HG03066 (cell line): ENCODE results near the gene C19orf85.
"Not testable (repeated sequence)": the region's sequence is repeated elsewhere in the genome, so short reads cannot be mapped to it uniquely, and the experiment has no call there.

Experiments
- ATAC-seq: cut with Tn5 transposase; IDR thresholded peaks from one replicate; pipeline ENCODE4 v1.9.1; 2021; ENCODE audit warnings: low read depth; ENCODE audit not compliant: unreplicated experiment

Gene C19orf85

DNA sequence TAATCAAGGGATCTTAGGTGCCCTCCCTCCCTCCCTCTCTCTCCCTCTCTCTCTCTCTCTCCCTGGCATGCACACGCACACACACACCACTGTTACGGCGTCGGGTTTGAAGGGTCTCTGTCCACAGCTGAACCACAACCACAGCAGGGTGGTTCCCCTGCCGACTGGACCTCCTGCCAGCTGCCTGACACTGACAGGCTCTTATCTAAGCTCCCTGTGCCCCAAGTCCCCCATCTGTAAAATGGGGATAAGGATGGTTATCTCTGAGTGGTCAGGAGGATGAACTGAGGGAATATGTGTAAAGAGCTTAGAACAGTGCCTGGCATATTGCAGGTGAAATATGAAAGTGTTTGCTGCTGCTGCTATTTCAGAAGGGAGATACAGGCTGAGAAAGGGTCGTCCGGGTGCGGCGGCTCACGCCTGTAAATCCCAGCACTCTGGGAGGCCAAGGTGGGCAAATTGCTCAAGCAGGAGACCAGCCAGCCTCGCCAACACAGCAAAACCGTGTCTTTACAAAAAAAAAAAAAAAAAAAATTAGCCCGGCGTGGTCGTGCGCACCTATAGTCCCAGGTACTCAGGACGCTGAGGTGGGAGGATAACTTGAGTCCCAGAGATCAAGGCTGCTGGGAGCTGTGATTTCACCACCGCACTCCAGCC is 20.6 kb downstream of the C19orf85 start:
- no peak for ATAC-seq

DNA sequence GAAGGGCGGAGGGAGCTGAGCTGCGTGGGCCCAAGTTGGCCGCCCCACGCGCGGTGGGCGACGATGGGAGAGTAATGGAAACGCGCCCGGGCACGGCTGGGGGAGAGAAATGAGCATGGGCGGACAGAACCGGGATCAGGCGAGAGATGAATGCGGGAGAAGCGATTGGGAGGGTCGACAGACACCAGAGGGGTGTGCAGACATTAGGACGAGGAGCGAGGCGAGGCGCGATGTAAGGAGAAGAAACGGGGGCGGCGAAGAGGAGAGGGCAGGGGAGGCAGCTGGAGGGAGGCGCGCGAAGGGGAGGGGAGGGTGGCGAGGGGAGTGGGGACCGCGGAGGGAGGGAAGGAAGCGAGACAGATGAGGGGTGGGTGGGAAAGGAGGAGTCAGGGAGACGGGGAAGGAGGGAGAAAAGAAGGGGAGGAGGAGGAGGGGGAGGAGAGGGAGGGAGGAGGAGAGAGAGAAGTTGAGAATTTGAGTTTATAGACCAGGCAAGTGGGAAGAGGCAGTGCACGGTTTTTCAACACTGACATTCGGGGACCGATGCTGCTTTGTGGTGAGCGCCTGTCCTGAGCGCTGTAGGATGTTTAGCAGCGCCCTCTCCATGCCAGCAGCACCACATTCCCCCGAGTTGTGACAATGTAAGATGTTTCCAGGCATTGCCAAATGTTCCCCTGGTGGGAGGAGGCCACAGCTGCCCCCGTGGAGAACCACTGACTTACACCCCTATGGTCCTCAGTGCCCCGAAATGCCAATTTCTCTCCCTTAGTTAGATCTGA is 21.3 kb downstream of the C19orf85 start, which contains the start of gene SHISA7:
SHISA7 (minus strand) TSS at position 256 of the 779 bp plus-strand sequence. CDS start 437 bp downstream, outside the sequence.
- ATAC-seq = no peak

DNA sequence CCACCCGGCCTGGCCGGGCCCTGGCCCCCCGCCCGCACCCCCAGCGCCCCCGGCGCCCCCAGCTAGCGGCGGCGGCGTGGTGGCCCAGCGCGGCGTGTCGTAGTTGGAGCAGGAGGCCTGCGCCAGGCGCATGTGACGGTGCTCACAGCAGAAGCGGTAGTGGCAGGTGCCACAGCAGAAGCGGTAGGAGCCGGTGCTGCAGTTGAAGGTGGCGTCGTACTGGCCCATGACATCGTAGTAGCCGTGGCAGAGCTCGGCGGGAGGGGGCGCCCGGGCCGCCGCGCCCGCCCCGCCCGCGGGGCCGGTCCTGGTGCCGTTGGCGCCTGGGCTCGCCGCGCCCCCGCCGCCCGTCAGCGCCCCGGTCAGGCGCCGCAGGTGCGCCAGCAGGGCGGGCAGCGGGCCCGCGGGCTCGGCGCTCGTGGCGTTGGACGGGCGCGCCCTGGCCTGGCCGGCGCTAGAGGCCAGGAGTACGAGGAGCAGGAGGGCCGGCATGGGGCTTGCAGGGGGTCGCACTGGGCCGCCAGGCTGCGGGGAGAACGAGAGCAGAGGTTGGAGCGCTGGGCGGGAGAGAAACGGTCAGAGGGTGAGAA is 22.1 kb downstream of the C19orf85 start:
- no peak for ATAC-seq

DNA sequence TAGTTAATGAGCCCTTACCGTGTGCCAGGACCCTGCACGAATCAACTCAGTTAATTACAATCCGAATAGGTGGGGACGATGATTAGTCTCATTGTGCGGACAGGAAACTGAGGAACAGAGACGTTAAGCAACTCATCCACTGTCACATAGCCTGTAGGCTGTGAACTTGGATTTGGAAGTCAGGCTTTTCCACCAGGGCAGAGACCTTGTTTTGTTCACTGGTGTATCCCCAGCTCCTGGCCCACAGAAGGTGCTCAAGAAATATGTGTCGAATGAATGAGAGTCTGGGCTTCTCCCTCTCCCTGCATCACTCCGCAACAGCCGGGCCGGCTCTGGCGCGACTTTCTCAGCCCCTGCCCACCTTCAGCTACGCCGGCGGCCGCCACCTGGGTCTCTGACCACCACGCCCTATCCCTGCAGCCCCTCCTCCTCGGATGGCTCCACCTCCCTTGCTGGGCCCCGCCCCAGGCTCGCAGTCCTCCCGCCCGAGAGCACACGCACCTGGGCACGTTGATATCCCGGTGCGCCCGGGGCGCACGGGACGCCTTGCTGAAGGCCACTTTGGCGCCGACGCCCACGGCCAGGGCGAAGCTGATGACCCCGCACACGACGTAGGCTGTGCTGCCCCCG is 22.7 kb downstream of the C19orf85 start:
- no peak for ATAC-seq

DNA sequence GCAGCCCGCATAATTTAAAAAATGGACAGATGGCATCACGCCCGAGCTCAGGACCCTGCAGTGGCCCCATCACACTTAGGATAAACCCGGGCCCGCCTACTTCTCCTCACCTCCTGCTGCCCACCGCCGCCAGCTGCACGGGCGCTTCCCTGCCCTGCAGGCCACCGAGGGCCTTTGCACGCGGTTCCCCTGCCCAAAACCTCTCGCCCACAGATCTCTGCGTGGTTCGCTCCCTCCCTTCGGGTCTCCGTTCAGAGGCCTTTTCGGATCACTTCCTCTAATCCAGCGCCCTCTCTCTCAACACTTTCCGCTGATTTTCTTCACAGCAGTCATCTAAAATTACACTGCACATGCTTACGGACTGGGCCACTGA is 23.2 kb downstream of the C19orf85 start:
- ATAC-seq = no peak

DNA sequence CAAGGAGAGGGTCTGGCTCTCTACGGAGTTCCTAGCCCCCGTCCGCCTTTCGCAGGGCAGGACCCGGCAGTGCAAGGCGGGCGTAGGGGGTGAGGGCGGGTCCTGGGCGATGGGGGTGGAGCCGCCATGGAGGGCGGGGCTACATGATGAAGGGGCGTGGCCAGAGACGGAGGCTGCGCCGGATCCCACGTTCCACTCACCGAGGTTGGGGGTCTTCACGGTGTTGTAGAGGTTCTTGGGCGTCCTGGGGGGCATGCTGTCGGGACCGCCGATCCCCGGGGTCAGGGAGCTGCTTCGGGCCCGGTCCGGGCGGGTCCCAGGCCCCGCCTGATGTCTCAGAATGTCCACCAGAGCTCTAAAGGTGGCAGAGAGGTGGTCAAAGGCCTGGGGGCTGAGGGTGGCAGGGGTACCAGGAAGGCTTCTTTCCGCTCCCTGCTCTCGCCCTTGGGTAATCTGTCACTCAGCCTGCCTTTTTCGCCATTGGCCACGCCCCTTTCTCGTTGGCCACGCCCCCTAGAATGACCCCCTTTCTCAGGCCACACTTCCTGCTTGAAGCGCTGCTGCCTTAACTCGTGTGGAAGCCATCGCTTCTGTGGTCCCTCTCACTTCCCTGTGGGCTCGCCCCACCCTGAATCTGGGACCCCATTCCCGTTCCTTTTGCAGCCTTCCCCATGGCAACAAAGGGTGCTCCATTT is 24.0 kb downstream of the C19orf85 start:
- ATAC-seq = no peak

DNA sequence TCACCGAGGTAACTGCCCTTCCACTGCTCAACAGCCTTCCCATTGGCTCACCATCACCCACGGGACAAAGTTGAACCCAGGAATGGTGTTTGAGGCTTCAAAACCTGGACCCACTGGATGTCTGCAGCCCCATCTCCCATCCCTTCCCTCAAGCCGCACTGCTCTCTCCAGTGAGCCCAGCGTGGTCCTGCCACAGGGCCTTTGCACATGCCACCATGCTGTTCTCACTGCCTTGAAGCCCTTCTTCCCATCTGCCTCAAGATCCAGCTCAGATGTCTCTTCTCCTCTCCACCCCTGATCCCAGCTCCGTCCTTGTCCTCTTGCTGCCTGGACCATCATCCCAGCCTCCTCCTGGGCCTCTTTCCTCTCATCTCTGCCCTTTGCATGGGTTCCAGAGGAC is 25.5 kb downstream of the C19orf85 start:
- no peak for ATAC-seq

DNA sequence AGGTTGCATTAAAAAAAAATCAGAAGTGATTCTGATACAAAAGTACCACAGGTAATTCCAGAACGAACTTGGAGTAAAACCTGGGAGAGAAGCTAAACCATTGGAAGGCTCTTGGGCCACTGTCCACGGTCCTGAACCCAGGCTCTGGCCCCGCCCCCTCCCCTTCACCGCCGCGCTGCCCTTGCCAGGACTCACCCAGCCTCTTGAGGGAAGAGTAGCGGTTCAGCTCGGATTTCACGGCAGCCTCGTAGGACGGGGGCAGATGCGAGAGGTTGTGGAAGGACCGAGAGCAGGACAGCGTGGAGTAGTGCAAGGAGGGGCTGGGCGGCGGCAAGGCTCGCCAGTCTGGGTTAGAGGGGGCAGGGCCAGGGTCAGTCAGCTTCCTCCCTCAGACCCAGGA is 27.1 kb downstream of the C19orf85 start:
- ATAC-seq = no peak

DNA sequence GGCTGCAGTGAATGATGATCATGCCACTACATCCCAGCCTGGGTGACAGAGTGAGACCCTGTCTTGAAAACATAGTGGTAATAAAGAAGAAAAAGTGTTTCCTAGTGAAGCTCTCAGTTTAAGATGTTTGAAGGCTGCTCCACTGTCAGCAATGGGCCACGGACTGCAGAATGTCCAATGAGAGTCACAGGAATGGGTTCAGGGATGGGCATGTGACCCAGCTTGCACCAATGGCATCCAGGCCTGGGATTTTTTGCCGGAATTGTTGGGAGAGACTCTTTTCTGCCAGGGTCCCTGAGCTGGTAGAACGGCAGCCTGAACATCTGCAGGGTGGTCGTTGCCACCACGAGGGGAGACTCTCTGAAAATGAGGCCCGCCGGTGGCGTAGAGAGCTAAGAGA is 27.7 kb downstream of the C19orf85 start:
- no peak for ATAC-seq

DNA sequence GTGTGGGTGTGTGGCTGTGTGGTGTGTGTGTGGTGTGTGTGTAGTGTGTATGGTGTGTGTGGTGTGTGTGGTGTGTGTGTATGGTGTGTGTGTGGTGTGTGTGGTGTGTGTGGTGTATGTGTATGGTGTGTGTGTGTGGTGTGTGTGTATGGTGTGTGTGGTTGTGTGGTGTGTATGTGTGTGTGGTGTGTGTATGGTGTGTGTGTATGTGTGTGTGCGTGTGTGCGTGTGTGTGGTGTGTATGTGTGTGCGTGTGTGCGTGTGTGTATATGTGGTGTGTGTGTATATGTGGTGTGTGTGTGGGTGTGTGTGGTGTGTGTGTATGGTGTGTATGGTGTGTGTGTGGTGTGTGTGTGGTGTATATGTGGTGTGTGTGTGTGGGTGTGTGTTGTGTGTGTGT is 29.5 kb downstream of the C19orf85 start:
- ATAC-seq = no peak

DNA sequence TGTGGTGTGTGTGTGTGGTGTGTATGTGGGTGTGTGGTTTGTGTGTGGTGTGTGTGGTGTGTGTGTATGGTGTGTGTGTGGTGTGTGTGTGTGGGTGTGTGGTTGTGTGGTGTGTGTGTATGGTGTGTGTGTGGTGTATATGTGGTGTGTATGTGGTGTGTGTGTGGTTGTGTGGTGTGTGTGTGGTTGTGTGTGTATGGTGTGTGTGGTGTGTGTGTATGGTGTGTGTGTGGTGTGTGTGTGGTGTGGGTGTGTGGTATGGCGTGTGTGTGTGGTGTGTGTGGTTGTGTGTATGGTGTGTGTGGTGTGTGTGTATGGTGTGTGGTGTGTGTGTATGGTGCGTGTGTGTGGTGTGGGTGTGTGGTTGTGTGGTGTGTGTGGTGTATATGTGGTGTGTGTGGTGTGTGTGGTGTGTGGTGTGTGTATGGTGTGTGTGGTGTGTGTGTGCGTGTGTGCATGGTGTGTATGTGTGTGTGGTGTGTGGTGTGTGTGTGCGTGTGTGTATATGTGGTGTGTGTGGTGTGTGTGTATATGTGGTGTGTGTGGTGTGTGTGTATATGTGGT is 30.1 kb downstream of the C19orf85 start:
- no peak for ATAC-seq

DNA sequence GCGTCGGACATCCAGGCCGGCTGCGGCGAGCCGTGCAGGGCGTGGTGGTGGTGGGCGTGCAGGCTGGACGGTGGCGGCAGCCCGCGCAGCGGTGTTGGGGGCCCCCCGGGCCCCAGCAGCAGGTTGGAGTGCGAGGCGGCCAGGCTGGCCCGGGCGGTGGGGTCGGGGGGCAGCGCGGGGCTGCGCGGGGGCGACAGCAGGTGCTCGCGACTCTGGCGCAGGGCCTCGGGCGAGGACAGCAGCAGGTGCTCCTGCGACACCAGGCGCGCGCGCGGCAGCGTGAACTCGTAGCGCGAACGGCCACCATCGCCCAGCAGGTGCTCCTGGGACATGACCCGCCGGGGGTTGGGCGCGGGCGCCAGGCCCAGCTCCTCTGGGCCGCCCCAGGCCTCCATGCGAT is 31.3 kb downstream of the C19orf85 start:
- ATAC-seq = no peak

DNA sequence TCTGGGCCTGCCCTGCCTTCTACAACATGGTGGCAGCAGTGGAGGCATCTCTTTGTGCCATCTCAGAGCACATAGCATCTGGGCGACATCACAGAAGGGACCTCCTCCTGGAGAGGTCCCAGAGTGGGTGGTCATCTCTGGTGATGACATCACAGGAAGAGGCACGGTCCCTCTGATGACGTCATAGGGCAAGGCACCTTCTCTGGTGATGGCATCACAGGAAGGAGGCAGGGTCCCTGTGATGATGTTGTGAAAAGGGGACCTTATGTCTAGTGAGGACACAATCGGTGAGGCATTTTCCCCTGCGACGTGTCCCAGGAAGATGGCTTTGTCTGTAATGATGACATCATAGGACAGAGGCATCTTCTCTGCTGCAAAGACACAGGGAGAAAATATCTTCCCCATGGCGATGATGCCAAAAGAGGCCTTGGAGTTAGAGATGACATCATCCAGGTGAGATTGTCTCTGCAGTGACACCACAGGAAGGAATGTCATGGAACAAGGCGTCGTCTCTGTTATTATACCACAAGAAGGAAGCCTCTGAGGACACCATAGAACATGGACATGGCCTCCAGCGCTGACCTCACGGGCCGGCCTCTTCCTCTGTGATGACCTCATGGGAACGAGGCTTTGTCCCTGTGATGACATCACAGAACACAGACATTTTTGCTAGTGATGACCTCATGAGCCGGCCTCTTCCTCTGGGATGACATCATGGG is 32.2 kb downstream of the C19orf85 start:
- ATAC-seq = no peak

DNA sequence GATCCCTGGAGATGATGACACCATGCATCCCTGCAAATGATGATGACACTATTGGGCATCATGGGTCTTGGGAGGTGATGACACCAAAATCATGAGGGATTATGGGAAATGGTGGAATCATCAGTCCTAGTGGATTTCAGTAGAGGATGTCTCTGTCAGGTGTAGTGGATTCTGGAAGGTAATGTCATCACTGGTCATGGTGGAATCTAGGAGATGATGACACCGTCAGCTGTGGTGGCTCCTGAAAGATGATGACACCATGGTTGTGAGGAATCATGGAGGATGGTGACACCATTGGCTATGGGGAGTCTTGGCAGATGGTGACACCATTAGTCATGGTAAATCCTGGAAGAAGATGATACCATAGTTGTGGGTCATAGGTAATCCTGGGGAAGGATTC is 33.4 kb downstream of the C19orf85 start:
- ATAC-seq = no peak

DNA sequence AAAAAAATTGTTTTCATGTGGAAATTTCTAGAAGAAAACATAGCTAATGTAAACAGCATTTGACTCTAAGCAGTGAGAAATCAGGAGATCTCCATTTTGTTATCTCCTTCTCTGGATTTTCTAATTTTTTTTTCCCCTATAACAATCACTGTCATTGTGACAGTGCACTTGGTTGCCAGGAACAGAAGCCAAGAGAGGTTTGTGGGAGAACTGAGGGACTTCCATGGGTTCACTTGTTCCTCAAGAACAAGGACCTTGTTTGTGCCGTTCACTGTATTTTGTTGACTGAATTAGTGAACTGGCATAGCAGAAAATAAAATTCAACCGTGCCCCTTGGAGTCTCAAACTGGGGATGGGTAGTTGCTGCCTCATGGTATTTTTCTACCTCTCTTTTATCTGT is 38.5 kb downstream of the C19orf85 start:
- no peak for ATAC-seq

DNA sequence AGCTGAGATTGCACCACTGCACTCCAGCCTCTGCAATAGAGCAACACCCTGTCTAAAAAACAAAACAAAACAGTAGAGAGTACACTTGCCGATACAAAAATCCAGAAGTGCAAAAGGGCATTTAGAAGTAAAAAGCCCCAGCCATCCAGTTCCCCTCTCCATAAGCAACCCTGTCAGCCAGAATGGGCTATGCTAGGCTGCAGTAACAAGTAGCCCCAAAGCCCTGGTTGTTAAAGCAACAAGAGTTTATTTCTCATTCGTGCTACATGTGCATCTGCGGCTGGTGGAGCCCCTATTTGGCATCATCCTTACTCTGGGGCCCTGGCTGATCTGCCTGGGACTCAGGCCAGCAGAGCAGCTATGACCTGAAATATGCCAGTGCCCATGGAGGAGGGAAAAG is 40.0 kb downstream of the C19orf85 start:
- ATAC-seq = no peak

DNA sequence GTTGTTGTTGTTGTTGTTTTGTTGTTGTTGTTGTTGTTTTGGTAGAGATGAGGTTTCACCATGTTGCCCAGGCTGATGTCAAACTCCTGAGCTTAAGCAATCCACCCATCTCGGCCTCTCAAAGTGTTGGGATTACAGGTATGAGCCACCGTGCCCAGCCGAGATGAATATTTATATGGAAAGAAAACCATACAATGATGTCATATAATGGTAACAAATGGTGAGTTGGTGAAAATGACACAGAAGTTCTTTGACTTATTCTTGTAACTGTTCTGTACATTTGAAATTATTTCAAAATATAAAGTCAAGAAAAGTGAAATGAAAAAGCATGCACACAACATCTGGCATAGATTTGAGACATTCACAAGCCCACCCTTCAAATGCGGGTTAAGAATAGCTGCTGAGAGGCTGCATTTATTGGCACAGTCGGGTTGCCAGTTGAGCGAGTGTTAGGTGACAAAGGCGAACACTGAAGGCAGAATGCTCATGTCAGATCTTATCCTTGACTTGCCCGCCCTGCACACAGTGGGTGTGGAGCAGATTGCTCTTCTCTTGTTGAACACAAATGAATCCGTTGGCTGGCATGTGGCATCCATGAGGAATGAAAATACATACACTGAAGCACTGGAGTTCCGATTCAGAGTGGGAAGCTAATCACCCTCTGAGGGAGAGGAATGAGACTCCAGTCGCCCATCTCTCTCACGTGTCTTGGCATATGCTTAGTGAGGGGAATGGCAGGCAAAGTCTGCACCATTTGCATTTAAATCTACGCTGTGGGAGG is 41.1 kb downstream of the C19orf85 start:
- ATAC-seq = no peak

DNA sequence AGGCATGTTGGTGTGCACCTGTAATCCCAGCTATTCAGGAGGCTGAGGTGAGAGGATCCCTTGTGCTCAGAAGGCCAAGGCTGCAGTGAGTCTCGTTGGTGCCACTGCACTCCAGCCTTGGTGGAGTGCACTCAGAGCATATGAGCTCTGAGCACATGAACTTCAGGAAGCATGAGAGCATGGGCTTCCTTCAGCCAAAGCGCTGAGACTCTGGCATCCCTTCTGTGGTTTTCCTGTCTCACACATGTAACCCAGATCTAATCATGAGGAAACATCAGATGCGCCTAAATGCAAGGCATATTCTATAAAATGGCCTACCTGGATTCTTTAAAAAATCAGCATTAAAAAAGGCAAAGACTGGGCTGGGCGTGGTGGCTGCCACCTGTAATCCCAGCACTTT is 43.3 kb downstream of the C19orf85 start:
- not testable (repeated sequence) for ATAC-seq

DNA sequence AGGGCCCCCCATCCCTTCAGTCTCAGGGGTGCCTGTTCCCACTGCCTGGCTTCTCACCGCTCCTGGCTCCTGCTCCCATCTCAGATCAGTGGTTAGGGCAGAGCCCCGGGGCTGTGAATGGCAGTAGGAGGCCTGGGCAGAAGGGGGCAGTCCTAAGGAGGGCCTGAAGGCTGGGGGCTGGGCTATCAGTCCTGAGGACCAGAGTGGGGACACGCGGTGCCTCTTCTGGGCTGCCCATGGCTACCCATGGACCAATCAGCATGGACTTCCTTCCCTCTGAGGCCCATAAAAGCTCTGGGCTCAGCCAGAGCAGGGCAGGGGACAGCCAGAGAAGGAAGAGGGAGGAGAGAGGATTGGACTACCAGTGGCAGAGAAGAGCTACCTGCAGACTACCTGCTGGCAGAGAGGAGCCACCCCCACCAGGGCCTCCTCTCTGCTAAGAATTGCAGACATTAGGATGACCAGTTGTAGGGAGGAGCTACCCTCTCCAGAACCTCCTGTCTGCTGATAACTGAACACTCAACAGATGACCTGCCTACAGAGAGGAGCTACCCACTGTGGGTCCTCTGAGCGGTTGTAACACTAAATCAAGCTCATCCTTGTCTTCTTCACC is 44.8 kb downstream of the C19orf85 start:
- no peak for ATAC-seq
